ENCODE results near the gene C11orf97.
A peak's percentile ranks its signal among the peaks of the same experiment; 100 is the strongest.
"Not testable (repeated sequence)": the region's sequence is repeated elsewhere in the genome, so short reads cannot be mapped to it uniquely, and the experiment has no call there.

Gene C11orf97

GRCh38 chr11:94525546-94526324, 13.5 kb downstream of the C11orf97 start:
- peak; percentile 86 for DNase-seq

DNA sequence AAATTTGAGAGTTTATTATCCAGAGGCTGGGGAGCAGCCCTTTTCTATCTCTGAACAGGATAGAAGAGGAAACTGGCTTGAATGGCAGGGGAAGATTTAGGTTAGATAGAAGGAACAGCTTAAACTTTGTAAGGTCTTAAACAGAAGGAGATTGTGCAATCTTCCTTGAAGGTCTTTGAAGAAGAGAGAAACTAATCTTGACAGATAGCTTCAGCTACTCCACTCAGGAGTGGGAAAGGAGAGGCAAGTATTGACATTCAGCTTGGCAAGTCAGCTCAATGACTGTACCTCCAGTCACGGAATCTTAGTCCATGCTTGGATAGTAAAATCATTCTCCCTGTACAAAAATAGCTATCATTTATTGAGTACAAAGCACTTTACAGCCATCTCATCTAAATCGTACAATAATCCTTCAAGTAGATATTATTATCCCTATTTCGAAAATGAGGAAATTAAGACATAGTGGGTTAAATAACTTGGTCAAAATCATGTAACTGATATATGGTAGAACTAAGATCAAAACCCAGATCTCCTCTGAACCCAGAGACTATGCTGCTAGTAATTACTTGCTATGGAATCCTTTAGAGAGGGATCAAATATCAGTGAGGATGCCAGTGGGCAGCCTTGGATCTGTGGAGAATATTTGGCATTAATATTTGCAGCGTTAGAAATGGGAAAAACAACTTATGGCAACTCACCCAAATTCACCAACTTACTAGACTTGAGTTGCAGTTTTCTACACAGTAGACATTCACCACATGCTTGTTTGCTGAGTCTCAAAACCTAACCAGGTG, 14.6 kb downstream of the C11orf97 start:
- no peak for DNase-seq

DNA sequence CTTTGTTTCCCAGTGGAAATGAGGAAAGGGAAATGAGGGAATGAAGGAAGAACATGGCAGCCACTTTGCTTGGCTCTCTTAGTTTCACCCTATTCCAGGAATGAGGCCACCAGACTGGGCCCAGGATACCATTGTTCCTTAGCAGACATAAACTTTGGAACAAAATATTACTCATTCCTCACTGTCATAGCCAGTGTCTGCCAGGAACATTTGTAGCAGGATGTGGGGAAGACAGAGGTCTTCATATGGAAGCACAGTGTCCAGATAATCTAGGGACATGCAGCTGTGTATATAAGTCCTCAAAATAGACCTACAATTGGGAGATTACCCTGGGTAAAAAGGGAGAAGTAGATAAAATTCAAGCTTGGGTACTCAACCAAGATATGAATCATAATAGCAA, 16.3 kb downstream of the C11orf97 start:
- no peak for DNase-seq

GRCh38 chr11:94532211-94532610, 19.9 kb downstream of the C11orf97 start:
- DNase-seq: no peak

DNA sequence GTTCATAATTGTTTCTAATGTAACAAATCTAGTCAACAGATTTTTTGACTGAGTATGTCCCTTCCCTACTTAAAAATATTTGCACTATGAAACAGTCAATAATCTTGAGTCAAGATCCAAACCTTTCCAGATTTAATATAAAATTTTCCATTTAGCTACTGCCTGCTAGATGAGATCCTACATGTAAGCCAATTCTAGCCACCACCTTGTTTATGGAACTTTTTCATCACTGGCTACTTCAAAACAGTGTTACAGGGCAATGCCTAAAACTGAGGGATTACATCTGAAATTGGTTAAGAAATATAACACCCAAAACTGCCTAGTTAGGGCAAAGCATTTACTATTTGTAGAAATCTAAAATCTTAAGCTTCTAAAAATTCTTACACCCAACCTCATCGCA, 20.9 kb downstream of the C11orf97 start:
- no peak for DNase-seq

GRCh38 chr11:94533696-94534630, 21.7 kb downstream of the C11orf97 start:
- DNase-seq: no peak

- DNase-seq: no peak
Observed at GRCh38 chr11:94536386-94536785, 24.1 kb downstream of the C11orf97 start.

DNA sequence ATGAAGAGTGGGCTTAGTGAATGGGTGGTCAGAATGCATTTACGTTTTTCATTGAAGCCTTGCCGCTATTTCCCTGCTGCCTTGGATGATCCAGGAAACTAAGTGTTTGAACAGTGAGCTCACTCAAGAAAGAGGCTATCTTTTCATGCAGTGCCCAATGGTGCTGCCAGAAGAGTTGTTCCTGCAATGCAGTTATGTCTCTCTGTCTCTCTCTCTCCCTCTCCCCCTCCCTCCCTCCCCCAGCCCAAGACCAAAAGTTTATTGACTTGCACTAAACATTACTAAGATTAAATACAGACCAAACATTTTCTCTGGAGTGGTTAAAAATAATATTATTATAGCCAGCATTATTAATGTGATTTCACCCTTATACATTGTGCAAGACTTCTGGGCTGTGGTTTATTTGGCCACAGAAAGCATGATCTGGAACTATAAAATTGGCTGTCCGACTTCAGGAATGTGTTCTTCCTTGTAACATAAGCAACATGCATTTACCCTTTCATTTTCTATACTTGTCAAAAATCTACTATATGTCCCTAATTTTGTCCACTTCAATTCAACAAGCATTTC, 24.9 kb downstream of the C11orf97 start:
- peak; percentile 70 for DNase-seq

GRCh38 chr11:94539420-94539819, 27.2 kb downstream of the C11orf97 start:
- no peak for DNase-seq

DNA sequence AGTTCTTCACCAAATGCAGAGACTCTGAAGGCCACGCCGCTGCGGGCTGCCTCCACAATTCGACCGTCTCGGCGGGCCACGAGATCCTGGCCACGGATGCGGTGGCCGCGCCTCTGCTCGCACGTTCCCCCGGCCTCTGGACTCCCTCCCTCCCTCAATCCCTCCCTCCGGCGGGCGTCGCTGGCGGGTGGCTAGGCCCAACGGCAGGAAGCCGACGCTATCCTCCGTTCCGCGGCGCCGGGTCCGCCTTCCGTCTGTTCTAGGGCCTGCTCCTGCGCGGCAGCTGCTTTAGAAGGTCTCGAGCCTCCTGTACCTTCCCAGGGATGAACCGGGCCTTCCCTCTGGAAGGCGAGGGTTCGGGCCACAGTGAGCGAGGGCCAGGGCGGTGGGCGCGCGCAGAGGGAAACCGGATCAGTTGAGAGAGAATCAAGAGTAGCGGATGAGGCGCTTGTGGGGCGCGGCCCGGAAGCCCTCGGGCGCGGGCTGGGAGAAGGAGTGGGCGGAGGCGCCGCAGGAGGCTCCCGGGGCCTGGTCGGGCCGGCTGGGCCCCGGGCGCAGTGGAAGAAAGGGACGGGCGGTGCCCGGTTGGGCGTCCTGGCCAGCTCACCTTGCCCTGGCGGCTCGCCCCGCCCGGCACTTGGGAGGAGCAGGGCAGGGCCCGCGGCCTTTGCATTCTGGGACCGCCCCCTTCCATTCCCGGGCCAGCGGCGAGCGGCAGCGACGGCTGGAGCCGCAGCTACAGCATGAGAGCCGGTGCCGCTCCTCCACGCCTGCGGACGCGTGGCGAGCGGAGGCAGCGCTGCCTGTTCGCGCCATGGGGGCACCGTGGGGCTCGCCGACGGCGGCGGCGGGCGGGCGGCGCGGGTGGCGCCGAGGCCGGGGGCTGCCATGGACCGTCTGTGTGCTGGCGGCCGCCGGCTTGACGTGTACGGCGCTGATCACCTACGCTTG, 31.7 kb downstream of the C11orf97 start, which contains the start of gene FUT4:
Gene FUT4, plus strand, starts transcription at position 227 of the 951 bp plus-strand sequence. Its CDS starts 213 bp downstream, at position 440.
- peak; percentile 88 for DNase-seq

DNA sequence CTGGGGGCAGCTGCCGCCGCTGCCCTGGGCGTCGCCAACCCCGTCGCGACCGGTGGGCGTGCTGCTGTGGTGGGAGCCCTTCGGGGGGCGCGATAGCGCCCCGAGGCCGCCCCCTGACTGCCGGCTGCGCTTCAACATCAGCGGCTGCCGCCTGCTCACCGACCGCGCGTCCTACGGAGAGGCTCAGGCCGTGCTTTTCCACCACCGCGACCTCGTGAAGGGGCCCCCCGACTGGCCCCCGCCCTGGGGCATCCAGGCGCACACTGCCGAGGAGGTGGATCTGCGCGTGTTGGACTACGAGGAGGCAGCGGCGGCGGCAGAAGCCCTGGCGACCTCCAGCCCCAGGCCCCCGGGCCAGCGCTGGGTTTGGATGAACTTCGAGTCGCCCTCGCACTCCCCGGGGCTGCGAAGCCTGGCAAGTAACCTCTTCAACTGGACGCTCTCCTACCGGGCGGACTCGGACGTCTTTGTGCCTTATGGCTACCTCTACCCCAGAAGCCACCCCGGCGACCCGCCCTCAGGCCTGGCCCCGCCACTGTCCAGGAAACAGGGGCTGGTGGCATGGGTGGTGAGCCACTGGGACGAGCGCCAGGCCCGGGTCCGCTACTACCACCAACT, 32.5 kb downstream of the C11orf97 start:
- peak; percentile 26 for DNase-seq

DNA sequence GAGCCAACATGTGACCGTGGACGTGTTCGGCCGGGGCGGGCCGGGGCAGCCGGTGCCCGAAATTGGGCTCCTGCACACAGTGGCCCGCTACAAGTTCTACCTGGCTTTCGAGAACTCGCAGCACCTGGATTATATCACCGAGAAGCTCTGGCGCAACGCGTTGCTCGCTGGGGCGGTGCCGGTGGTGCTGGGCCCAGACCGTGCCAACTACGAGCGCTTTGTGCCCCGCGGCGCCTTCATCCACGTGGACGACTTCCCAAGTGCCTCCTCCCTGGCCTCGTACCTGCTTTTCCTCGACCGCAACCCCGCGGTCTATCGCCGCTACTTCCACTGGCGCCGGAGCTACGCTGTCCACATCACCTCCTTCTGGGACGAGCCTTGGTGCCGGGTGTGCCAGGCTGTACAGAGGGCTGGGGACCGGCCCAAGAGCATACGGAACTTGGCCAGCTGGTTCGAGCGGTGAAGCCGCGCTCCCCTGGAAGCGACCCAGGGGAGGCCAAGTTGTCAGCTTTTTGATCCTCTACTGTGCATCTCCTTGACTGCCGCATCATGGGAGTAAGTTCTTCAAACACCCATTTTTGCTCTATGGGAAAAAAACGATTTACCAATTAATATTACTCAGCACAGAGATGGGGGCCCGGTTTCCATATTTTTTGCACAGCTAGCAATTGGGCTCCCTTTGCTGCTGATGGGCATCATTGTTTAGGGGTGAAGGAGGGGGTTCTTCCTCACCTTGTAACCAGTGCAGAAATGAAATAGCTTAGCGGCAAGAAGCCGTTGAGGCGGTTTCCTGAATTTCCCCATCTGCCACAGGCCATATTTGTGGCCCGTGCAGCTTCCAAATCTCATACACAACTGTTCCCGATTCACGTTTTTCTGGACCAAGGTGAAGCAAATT, 33.3 kb downstream of the C11orf97 start:
- no peak for DNase-seq

- DNase-seq: no peak
Observed at GRCh38 chr11:94546162-94546470, 33.9 kb downstream of the C11orf97 start.

GRCh38 chr11:94546886-94547285, 34.6 kb downstream of the C11orf97 start:
- no peak for DNase-seq

DNA sequence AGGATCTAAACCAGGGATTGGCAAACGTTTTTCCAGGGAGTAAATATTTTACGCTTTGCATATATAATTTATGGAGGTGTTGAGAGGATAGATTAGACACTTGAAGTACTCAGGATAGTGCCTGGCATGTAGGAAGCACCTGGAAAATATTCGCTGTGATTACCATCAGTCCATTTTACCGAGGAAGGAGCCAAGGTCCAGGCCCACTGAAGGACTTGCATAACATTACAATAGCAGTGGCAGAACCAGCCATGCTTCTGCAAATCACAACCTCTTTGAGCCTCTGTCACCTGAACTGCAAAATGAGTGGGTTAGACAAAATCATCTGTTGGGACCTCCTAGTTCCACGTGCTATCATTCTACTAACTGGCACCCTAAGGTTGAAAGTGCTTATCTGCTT, 36.9 kb downstream of the C11orf97 start:
- no peak for DNase-seq

DNA sequence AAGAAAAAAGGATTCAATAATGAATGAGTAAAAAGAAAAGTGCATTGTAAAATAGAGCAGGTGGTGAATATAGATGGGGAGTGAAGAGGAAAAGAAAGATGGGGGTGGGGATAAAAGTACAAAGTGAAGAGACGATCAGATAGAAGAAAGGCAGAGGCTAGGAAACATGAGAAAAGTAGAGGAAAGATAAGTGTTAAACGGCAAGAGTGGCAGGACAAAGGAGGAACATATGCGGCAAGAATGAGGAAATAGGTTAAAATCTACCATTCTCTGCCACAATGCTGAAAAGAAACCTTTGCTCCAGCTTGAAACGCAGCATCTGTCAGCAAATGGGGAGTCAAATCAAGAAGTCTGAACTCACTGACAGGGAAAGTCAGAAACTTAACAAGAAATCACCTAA, 38.3 kb downstream of the C11orf97 start:
- DNase-seq: no peak

DNA sequence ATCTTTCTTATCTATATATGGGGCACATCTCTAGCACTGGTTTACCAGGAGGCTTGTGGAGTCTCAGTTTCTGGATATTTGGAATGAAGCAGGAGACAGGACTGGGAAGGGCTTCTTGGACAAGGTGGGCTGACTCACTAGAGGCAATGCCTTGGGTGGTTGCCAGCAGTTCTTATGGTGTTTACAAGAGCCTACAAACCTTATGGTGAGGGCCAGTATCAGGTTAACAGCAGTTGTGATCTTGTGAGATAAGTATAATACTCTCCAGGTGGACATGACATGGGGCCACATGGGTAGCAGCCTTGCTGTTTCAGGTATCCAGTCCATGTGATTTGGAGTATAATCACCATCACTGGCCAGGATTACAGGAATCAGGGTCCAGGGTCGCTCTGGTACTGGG, 41.7 kb downstream of the C11orf97 start:
- peak; percentile 71 for DNase-seq

- DNase-seq: not testable (repeated sequence)
Observed at GRCh38 chr11:94555752-94556329, 43.6 kb downstream of the C11orf97 start.

DNA sequence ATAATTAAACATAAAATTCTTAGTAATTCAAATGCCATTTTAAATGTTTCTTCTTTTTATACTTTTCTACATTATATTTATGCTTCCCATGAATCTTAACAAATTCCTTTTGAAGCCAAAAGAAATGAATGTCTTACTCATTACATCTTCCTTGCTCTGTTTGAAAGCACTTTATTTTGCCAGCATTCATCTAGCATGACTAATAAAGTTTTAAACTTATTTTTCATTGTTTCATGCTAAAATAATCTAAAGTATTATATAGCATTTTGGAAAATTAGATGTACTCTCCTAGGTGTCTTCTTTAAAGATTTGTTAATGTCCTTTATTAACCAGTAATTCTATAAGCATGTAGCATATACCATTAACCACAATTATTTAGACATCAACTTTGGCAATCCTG, 45.2 kb downstream of the C11orf97 start:
- peak; percentile 70 for DNase-seq

DNA sequence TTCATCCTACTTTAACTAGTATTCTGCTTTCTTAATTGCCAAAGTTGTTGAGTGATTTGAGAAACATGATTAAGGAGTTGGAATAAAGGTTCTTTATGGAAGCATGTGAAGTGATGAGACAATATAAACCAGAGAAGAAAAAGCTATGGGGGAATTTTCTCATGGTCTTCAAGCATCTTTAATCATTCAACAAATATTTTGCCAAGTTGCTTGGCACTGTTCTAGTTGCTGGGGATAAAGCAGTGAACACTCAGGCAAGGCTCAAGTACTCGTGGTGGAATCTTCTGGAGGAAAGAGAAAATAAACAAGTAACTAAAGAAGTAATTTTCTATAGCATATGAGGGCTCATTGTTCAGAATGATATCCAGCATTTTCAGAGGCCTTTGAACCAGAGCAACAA, 45.7 kb downstream of the C11orf97 start:
- DNase-seq: peak; percentile 61

Data from fibroblast of skin of right biceps (primary cell).